Measurements from ENCODE around the gene OR10K1.

OR10K1 gene

DNA sequence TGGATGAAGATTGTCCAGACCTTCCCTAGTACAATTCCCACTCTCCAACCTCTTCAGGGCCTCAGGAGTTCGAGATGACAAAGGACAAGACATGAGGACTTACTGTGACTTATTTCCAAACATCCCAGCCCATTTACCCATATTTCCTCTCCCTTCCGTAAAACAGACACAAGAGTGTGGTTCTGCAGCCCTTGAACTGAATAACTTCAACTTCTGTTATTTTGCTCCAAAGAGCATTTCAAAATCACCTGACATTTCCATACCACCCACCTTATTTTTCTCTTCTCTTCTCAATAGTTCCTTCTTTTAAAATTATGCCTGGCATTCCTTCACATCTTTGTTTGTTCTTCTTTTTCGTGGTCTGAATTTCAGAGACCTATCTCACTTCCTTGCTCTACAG lies 26.9 kb upstream of the OR10K1 start:
- in situ Hi-C loops (cut with MboI; ENCODE audit: low pct_unique_long_range_greater_than_20kb, low sequenced_read_pairs, unreplicated experiment): no loop called here
- DNase-seq (ENCODE audit: low spot score): no peak
- no peak for TF ChIP-seq CTCF (IDR thresholded peaks at IDR 0.05; ENCODE audit: extremely low read depth, insufficient read depth, missing control alignments)

- no peak for TF ChIP-seq CTCF (IDR thresholded peaks at IDR 0.05; ENCODE audit: extremely low read depth, insufficient read depth, missing control alignments)
- DNase-seq (ENCODE audit: low spot score): no peak
- in situ Hi-C loops (cut with MboI; ENCODE audit: low pct_unique_long_range_greater_than_20kb, low sequenced_read_pairs, unreplicated experiment): no loop called here
Measured at GRCh38 chr1:158445376-158445775, 16.3 kb upstream of the OR10K1 start.

GRCh38 chr1:158454537-158454936 lies 7.1 kb upstream of the OR10K1 start:
- DNase-seq (ENCODE audit: low spot score): no peak
- no peak for TF ChIP-seq CTCF (IDR thresholded peaks at IDR 0.05; ENCODE audit: extremely low read depth, insufficient read depth, missing control alignments)
- in situ Hi-C loops (cut with MboI; ENCODE audit: low pct_unique_long_range_greater_than_20kb, low sequenced_read_pairs, unreplicated experiment): no loop called here

- in situ Hi-C loops (cut with MboI; ENCODE audit: low pct_unique_long_range_greater_than_20kb, low sequenced_read_pairs, unreplicated experiment): no loop called here
- no peak for TF ChIP-seq CTCF (IDR thresholded peaks at IDR 0.05; ENCODE audit: extremely low read depth, insufficient read depth, missing control alignments)
Measured at GRCh38 chr1:158457246-158457645, 4.4 kb upstream of the OR10K1 start.

DNA sequence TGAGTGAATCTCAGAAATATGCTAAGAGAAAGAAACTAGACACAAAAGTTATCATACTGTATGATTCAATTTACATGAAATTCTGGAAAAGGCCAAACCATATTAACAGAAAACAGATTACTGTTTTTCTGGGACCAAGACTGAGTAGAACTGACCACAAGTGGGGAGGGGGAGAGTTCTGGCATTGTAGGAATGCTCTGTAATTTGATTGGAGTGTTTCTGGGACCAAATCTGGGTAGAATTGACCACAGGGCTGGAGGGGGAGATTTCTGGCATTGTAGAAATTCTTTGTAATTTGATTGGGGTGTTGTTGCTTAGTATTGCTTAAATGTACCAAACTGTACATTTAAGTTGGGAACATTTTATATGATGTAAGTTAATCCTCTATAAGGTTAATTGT lies 3.4 kb upstream of the OR10K1 start:
- DNase-seq (ENCODE audit: low spot score): no peak
- in situ Hi-C loops (cut with MboI; ENCODE audit: low pct_unique_long_range_greater_than_20kb, low sequenced_read_pairs, unreplicated experiment): no loop called here
- no peak for TF ChIP-seq CTCF (IDR thresholded peaks at IDR 0.05; ENCODE audit: extremely low read depth, insufficient read depth, missing control alignments)

More at GRCh38 chr1:158457246-158457645, 4.4 kb upstream of the OR10K1 start:
- no peak for DNase-seq (ENCODE audit: low spot score)

- no peak for TF ChIP-seq CTCF (IDR thresholded peaks at IDR 0.05; ENCODE audit: extremely low read depth, insufficient read depth, missing control alignments)
- no peak for DNase-seq (ENCODE audit: low spot score)
- in situ Hi-C loops (cut with MboI; ENCODE audit: low pct_unique_long_range_greater_than_20kb, low sequenced_read_pairs, unreplicated experiment): no loop called here
Measured at GRCh38 chr1:158471920-158472319, 10.3 kb downstream of the OR10K1 start, which contains the start of gene OR10R2. OR10R2 (plus strand) TSS chr1:158472220; CDS start chr1:158472326, 106 bp downstream.

- no peak for DNase-seq (ENCODE audit: low spot score)
- TF ChIP-seq CTCF (IDR thresholded peaks at IDR 0.05; ENCODE audit: extremely low read depth, insufficient read depth, missing control alignments): no peak
- in situ Hi-C loops (cut with MboI; ENCODE audit: low pct_unique_long_range_greater_than_20kb, low sequenced_read_pairs, unreplicated experiment): loop anchor here (25.0 kb wide), 1 partner anchor 273 kb away; no protein-coding TSS in a partner anchor
Measured at GRCh38 chr1:158485455-158485854, 23.8 kb downstream of the OR10K1 start.
